Activated naive CD4-positive, alpha-beta T cell treated with anti-CD3 and anti-CD28 coated beads, Interleukin-2, amount 50 U/mL, for 16 hours (primary cell): ENCODE measurements around the gene SNAP25.

ENCODE experiments used
- DNase-seq: peaks from one replicate; pipeline ENCODE4 v3.0.0-alpha.2; 2020

Gene SNAP25

GRCh38 chr20:10336959-10337729, 118.5 kb downstream of the SNAP25 start:
- no peak for DNase-seq

- no peak for DNase-seq
Observed at GRCh38 chr20:10338426-10339180, 120.0 kb downstream of the SNAP25 start.

GRCh38 chr20:10339609-10340008, 121.0 kb downstream of the SNAP25 start:
- DNase-seq, result no peak

- DNase-seq, result no peak
Observed at GRCh38 chr20:10342152-10342551, 123.5 kb downstream of the SNAP25 start.

- DNase-seq, result no peak
Observed at GRCh38 chr20:10344953-10345352, 126.3 kb downstream of the SNAP25 start.

- DNase-seq, result no peak
Observed at GRCh38 chr20:10347086-10347880, 128.7 kb downstream of the SNAP25 start.

- no peak for DNase-seq
Observed at GRCh38 chr20:10349118-10349517, 130.5 kb downstream of the SNAP25 start.

- no peak for DNase-seq
Observed at GRCh38 chr20:10350188-10350842, 131.7 kb downstream of the SNAP25 start.

GRCh38 chr20:10352934-10353824, 134.5 kb downstream of the SNAP25 start:
- no peak for DNase-seq

GRCh38 chr20:10356628-10357027, 138.0 kb downstream of the SNAP25 start:
- no peak for DNase-seq
